ENCODE data around the gene CCL24. TPM values are rescaled to one million over a fixed set of nuclear protein-coding genes. Genes with fewer than 3 reads are reported as not detected.
"Not testable (repeated sequence)": the region's sequence is repeated elsewhere in the genome, so short reads cannot be mapped to it uniquely, and the experiment has no call there.

CCL24 gene
- not detected for total RNA-seq (ENCODE audit: unreplicated experiment)
- long read RNA-seq, result 0 reads

GRCh38 chr7:75813781-75814236, at the start of gene CCL24:
Gene CCL24 (minus strand): TSS chr7:75813806. CDS start chr7:75813715, 91 bp downstream.
- no peaks in the 10 kb centered on the region for H3K36me3 Mint-ChIP-seq (ENCODE audit: low read depth, unreplicated experiment)
- no peak within 1 kb of the TSS for H3K27ac Mint-ChIP-seq (ENCODE audit: unreplicated experiment)
- no peaks in the 10 kb centered on the region for H3K9me3 Mint-ChIP-seq (ENCODE audit: unreplicated experiment)
- DNase-seq (ENCODE audit: low spot score), result no peak
- no peaks in the 10 kb centered on the region for H3K4me1 Mint-ChIP-seq (ENCODE audit: unreplicated experiment)
- H3K4me3 Mint-ChIP-seq (ENCODE audit: unreplicated experiment), result no peak within 1 kb of the TSS
- no peaks in the 10 kb centered on the region for H3K27me3 Mint-ChIP-seq (ENCODE audit: unreplicated experiment)
- no peak for TF ChIP-seq CTCF (IDR thresholded peaks at IDR 0.05; ENCODE audit: unreplicated experiment)

GRCh38 chr7:75861636-75862035, 48.0 kb upstream of the CCL24 start:
- no peak overlapping the region for H3K27ac Mint-ChIP-seq (ENCODE audit: unreplicated experiment)
- H3K27me3 Mint-ChIP-seq (ENCODE audit: unreplicated experiment), result peaks cover 2% of the 10 kb centered on the region
- H3K4me1 Mint-ChIP-seq (ENCODE audit: unreplicated experiment), result no peaks in the 10 kb centered on the region
- no peaks in the 10 kb centered on the region for H3K36me3 Mint-ChIP-seq (ENCODE audit: low read depth, unreplicated experiment)
- H3K9me3 Mint-ChIP-seq (ENCODE audit: unreplicated experiment), result no peaks in the 10 kb centered on the region
- no peak for DNase-seq (ENCODE audit: low spot score)
- H3K4me3 Mint-ChIP-seq (ENCODE audit: unreplicated experiment), result no peak overlapping the region
- TF ChIP-seq CTCF (IDR thresholded peaks at IDR 0.05; ENCODE audit: unreplicated experiment), result no peak

GRCh38 chr7:75858410-75858809, 44.8 kb upstream of the CCL24 start:
- no peak overlapping the region for H3K27ac Mint-ChIP-seq (ENCODE audit: unreplicated experiment)
- H3K27me3 Mint-ChIP-seq (ENCODE audit: unreplicated experiment), result no peaks in the 10 kb centered on the region
- DNase-seq (ENCODE audit: low spot score), result no peak
- H3K9me3 Mint-ChIP-seq (ENCODE audit: unreplicated experiment), result no peaks in the 10 kb centered on the region
- no peak overlapping the region for H3K4me3 Mint-ChIP-seq (ENCODE audit: unreplicated experiment)
- H3K4me1 Mint-ChIP-seq (ENCODE audit: unreplicated experiment), result no peaks in the 10 kb centered on the region
- TF ChIP-seq CTCF (IDR thresholded peaks at IDR 0.05; ENCODE audit: unreplicated experiment), result no peak
- H3K36me3 Mint-ChIP-seq (ENCODE audit: low read depth, unreplicated experiment), result no peaks in the 10 kb centered on the region

GRCh38 chr7:75856536-75856935, 42.9 kb upstream of the CCL24 start:
- no peak for TF ChIP-seq CTCF (IDR thresholded peaks at IDR 0.05; ENCODE audit: unreplicated experiment)
- no peaks in the 10 kb centered on the region for H3K4me1 Mint-ChIP-seq (ENCODE audit: unreplicated experiment)
- no peaks in the 10 kb centered on the region for H3K36me3 Mint-ChIP-seq (ENCODE audit: low read depth, unreplicated experiment)
- H3K9me3 Mint-ChIP-seq (ENCODE audit: unreplicated experiment), result no peaks in the 10 kb centered on the region
- H3K4me3 Mint-ChIP-seq (ENCODE audit: unreplicated experiment), result no peak overlapping the region
- DNase-seq (ENCODE audit: low spot score), result no peak
- no peak overlapping the region for H3K27ac Mint-ChIP-seq (ENCODE audit: unreplicated experiment)
- H3K27me3 Mint-ChIP-seq (ENCODE audit: unreplicated experiment), result no peaks in the 10 kb centered on the region

- not testable (repeated sequence) for H3K9me3 Mint-ChIP-seq (ENCODE audit: unreplicated experiment); H3K4me3 Mint-ChIP-seq (ENCODE audit: unreplicated experiment); H3K4me1 Mint-ChIP-seq (ENCODE audit: unreplicated experiment); H3K27ac Mint-ChIP-seq (ENCODE audit: unreplicated experiment); H3K27me3 Mint-ChIP-seq (ENCODE audit: unreplicated experiment); DNase-seq (ENCODE audit: low spot score); H3K36me3 Mint-ChIP-seq (ENCODE audit: low read depth, unreplicated experiment)
Measured at GRCh38 chr7:75854813-75855345, 41.3 kb upstream of the CCL24 start.
